Parathyroid adenoma (tissue), 2 donors: ENCODE results near the gene CWC15.

Experiments used
- H2AFZ ChIP-seq: fragments of 300-600 bp; sonication (generic); one replicate; pipeline ENCODE4 v1.7.0; 2017; ENCODE audit warnings: antibody characterized with exemption, mild to moderate bottlenecking
- H3K27ac ChIP-seq: fragments of 300-600 bp; sonication (generic); one replicate; pipeline ENCODE4 v1.7.0; 2017
- H3K27me3 ChIP-seq: fragments of 300-600 bp; sonication (generic); one replicate; pipeline ENCODE4 v1.7.0; 2017; ENCODE audit warnings: low read length; ENCODE audit not compliant: control insufficient read depth, insufficient read depth
- H3K36me3 ChIP-seq: fragments of 300-600 bp; sonication (generic); one replicate; pipeline ENCODE4 v1.7.0; 2017; ENCODE audit warnings: low read length; ENCODE audit not compliant: control insufficient read depth, insufficient read depth
- H3K4me1 ChIP-seq: fragments of 300-600 bp; sonication (generic); one replicate; pipeline ENCODE4 v1.7.0; 2017; ENCODE audit warnings: control low read depth
- H3K4me2 ChIP-seq: fragments of 300-600 bp; sonication (generic); one replicate; pipeline ENCODE4 v1.7.0; 2017; ENCODE audit warnings: low read length
- H3K4me3 ChIP-seq: fragments of 300-600 bp; sonication (generic); one replicate; pipeline ENCODE4 v1.7.0; 2017; ENCODE audit warnings: low read depth, low read length
- H3K79me2 ChIP-seq: fragments of 300-600 bp; sonication (generic); one replicate; pipeline ENCODE4 v1.7.0; 2017; ENCODE audit warnings: control low read depth
- H3K9ac ChIP-seq: fragments of 300-600 bp; sonication (generic); one replicate; pipeline ENCODE4 v1.7.0; 2017; ENCODE audit warnings: mild to moderate bottlenecking
- H3K9me3 ChIP-seq: fragments of 300-600 bp; sonication (generic); one replicate; pipeline ENCODE4 v1.7.0; 2017; ENCODE audit warnings: low read length; ENCODE audit not compliant: control insufficient read depth
- CTCF ChIP-seq: fragments of 300-600 bp; sonication (generic); IDR thresholded peaks from one replicate; pipeline ENCODE4 v1.7.0; 2017; ENCODE audit warnings: antibody characterized with exemption, mild to moderate bottlenecking
- donor health status: primary hyperparathyroidism.

CWC15 gene

DNA sequence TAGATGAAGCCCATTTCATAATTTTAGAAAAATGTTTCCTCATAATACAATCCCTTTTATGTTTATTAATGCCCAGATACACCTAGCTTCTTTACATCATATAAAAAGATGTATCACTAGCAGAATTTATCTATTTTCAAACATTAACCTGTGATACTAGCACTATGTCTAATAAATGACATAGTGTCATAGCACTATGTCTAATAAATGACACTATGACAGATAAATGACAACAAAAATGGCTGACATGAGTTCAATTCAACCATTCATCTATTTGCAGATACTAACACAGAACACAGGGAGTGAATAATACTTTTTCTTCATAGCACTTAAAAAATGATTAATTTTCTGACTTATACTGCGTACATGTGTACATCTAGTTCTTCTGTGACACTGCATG lies 32.3 kb upstream of the CWC15 start:
- Histone ChIP-seq H3K36me3 (no peaks in the 10 kb centered on the region), H3K27me3 (no peaks in the 10 kb centered on the region), H3K4me3 (no peak overlapping the region), H3K4me2 (no peak overlapping the region), H3K9ac (no peak overlapping the region), H2AFZ (no peak overlapping the region), H3K9me3 (no peaks in the 10 kb centered on the region), H3K27ac (no peak overlapping the region), H3K79me2 (no peaks in the 10 kb centered on the region), H3K4me1 (no peaks in the 10 kb centered on the region)
- TF ChIP-seq CTCF = no peak

GRCh38 chr11:95003716-95004115 lies 30.4 kb upstream of the CWC15 start:
- no peak overlapping the region for H3K9ac ChIP-seq
- no peaks in the 10 kb centered on the region for H3K9me3 ChIP-seq
- no peak overlapping the region for H3K4me2 ChIP-seq
- H3K27me3 ChIP-seq = no peaks in the 10 kb centered on the region
- no peaks in the 10 kb centered on the region for H3K36me3 ChIP-seq
- no peak overlapping the region for H3K4me3 ChIP-seq
- H2AFZ ChIP-seq = no peak overlapping the region
- H3K4me1 ChIP-seq = no peaks in the 10 kb centered on the region
- no peak overlapping the region for H3K27ac ChIP-seq
- no peaks in the 10 kb centered on the region for H3K79me2 ChIP-seq
- TF ChIP-seq CTCF = no peak

DNA sequence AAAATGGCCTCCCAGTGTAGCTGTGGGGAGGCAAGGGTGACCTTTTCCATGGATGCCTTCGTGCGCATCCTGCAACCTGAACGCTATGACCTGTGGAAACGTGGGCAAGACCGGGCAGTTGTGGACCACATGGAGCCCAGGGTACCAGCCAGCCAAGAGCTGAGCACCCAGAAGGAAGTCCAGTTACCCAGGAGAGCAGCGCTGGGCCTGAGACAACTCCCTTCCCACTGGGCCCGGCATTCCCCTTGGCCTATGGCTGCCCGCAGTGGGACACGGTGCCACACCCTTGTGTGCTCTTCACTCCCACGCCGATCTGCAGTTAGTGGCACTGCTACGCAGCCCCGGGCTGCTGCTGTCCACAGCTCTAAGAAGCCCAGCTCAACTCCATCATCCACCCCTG lies 24.9 kb upstream of the CWC15 start:
- Histone ChIP-seq H3K4me3 (no peak overlapping the region), H3K79me2 (no peaks in the 10 kb centered on the region), H3K27me3 (no peaks in the 10 kb centered on the region), H2AFZ (no peak overlapping the region), H3K36me3 (no peaks in the 10 kb centered on the region), H3K4me1 (no peaks in the 10 kb centered on the region), H3K9me3 (no peaks in the 10 kb centered on the region), H3K4me2 (no peak overlapping the region), H3K9ac (no peak overlapping the region), H3K27ac (no peak overlapping the region)
- no peak for TF ChIP-seq CTCF

GRCh38 chr11:94997437-94997836 lies 24.1 kb upstream of the CWC15 start:
- H3K9ac ChIP-seq = no peak overlapping the region
- H3K36me3 ChIP-seq = no peaks in the 10 kb centered on the region
- no peaks in the 10 kb centered on the region for H3K9me3 ChIP-seq
- no peak for TF ChIP-seq CTCF
- no peak overlapping the region for H3K4me2 ChIP-seq
- H3K27me3 ChIP-seq = no peaks in the 10 kb centered on the region
- H3K4me1 ChIP-seq = no peaks in the 10 kb centered on the region
- no peak overlapping the region for H3K27ac ChIP-seq
- no peaks in the 10 kb centered on the region for H3K79me2 ChIP-seq
- H3K4me3 ChIP-seq = no peak overlapping the region
- H2AFZ ChIP-seq = no peak overlapping the region

GRCh38 chr11:94993400-94993943 lies 20.1 kb upstream of the CWC15 start:
- Histone ChIP-seq H3K79me2 (no peaks in the 10 kb centered on the region), H3K9ac (no peak overlapping the region), H3K4me1 (no peaks in the 10 kb centered on the region), H3K4me2 (no peak overlapping the region), H3K36me3 (no peaks in the 10 kb centered on the region), H3K4me3 (no peak overlapping the region), H3K9me3 (no peaks in the 10 kb centered on the region), H3K27me3 (no peaks in the 10 kb centered on the region), H2AFZ (no peak overlapping the region), H3K27ac (no peak overlapping the region)
- TF ChIP-seq CTCF = no peak
